ENCODE measurements around the gene MYLK.

Gene MYLK

DNA sequence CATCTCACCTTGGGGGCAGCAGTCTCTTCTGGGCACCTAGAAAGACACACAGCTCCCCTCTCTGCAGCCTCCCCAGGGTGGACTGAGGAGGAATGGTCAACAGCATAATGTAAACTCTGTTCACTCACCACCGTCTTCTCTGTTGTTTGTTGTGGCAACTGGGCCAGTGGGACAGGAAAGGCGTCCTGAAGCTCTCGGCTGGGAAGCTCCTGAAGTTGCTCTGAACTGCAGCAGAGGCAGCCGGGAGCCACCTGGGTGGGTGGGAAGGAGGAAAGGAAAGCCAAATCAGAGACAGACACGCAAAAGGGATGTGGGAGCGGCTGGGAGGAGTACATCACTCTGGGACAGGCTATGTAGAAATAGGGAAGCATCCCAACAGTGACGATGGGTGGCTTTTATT, 52.7 kb downstream of the MYLK start:
- no peak for DNase-seq (ENCODE audit: low read depth in 2 of 2)

- DNase-seq (ENCODE audit: low read depth in 2 of 2): no peak
These were observed 62.2 kb downstream of the MYLK start for GRCh38 chr3:123821920-123822319.

DNA sequence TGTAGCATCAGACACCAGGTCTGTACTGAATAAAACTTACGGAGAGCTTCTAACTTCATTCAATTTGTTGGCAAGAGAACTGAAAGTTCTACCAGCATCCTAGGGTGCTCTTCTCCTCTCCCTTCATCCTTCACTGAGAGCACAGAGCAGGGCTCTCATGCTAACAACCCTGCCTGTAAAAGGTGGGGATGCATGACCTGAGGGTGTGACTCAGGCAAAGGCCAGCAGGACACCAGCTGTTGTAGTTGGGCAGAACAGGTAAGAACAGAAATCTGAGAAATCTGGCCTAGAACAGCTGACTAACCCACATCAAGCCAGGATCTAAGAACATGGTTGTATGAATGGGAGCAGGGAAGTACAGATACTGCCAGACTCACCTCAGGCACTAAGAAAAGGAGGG, 64.2 kb downstream of the MYLK start:
- DNase-seq (ENCODE audit: low read depth in 2 of 2): no peak

DNA sequence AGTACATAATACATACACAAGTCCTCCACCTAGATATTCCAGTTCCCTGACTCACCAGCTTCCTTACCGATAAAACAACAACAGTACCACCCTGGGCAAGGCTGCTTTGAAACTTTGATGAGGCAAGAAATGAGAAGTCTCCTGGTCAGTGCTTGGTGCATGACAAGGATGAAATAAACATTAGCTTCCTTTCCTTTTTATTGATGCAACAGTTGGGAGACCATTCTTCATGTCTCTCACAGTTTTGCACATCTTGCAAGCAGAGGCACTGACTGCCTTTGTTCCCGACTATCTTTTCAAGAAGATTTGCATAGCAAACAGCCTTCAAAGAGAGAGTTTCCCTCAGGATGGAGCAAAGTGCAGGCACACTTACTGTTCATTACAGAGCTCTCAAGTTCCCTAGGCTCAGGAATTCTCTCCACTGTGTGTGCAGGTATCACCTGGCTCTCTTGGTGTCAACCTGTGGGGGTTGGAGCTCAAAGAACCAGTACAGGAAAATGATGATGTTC, 65.2 kb downstream of the MYLK start:
- DNase-seq (ENCODE audit: low read depth in 2 of 2): no peak

DNA sequence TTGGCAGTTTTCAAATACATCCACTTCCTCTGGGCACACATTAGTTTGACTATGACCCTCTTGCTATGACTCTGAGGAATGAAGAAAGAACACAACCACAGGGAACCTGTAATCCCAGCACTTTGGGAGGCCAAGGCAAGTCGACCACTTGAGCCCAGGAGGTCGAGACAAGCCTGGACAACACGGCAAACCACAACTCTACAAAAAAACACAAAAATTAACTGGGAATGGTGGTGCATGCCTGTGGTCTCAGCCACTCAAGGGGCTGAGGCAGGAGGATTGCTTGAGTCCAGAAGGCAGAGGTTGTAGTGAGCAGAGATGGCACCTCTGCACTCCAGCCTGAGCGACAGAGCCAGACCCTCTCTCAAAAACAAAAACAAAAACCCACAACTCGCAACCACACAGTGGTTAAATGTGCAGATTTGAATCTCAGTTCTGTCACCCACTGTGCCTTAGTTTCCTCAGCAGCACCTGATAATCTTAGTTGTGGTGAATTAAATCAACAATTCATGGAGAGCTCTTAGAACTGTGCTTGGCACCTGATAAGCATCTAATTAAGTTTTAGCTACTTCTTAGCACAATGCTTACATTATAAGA, 65.7 kb downstream of the MYLK start:
- DNase-seq (ENCODE audit: low read depth in 2 of 2): no peak

GRCh38 chr3:123817413-123817812, 66.7 kb downstream of the MYLK start:
- no peak for DNase-seq (ENCODE audit: low read depth in 2 of 2)

- DNase-seq (ENCODE audit: low read depth in 2 of 2): no peak
These were observed 67.4 kb downstream of the MYLK start for GRCh38 chr3:123816673-123817207.

GRCh38 chr3:123815981-123816380, 68.2 kb downstream of the MYLK start:
- DNase-seq (ENCODE audit: low read depth in 2 of 2): no peak

- no peak for DNase-seq (ENCODE audit: low read depth in 2 of 2)
These were observed 70.3 kb downstream of the MYLK start for GRCh38 chr3:123813876-123814275.

- DNase-seq (ENCODE audit: low read depth in 2 of 2): no peak
These were observed 74.5 kb downstream of the MYLK start for GRCh38 chr3:123809597-123809996.

DNA sequence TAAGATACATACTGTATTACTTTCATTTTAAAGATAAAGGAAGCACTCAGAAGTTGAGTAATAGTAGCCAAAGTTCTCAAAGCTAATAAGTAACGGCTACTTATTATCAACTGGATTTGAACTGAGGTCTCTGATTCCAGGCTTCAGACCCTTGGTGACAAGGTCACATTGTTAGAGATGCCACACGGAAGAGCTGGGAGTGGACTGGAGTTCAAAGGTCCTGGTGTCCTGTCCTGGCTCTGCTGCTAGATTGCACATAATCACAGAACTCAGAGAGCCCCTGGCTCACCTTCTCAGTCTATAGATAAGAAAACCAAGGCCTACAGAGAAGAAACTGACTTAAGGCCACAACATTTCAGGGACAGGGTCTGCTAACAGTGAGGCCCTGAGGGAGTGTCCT, 75.3 kb downstream of the MYLK start:
- no peak for DNase-seq (ENCODE audit: low read depth in 2 of 2)

- DNase-seq (ENCODE audit: low read depth in 2 of 2): no peak
These were observed 76.3 kb downstream of the MYLK start for GRCh38 chr3:123807820-123808219.

DNA sequence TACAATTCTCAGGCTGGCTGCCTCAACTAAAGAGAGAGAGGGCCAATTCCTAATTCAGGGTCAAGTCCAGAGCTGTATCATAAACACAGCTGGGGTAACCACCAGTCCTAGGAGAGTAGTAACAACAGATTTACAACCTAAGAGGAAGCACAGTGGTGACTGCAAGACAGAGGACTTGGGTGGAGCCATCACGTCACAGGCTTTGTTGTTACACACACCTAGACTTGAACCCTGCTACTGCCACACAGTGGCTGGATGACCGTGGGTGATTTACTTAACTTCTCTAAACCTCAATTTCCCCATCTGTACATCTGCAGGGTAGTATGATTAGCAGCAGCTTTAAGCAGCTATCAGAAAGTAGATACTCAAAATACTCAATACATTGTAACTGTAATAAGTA, 78.6 kb downstream of the MYLK start:
- DNase-seq (ENCODE audit: low read depth in 2 of 2): no peak

DNA sequence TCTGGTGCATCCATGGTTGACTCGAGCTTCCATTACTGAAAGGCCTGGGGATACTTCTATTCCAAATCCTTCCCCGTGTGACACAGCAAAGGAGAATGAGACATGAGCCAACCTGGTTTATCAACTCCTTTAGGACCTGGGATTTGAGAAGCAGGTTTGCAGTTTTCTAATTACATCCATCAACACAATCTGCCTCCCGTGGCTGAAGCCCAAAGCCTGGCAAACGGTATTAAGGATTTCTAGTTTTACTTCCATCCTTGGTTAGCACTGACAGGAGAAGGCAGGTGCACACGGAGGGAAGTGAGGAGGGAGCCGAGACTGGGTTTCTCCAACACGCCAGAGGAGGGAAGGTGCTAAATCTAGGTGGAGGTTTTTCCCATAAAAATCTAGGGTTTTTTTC, 79.0 kb downstream of the MYLK start:
- DNase-seq (ENCODE audit: low read depth in 2 of 2): no peak

DNA sequence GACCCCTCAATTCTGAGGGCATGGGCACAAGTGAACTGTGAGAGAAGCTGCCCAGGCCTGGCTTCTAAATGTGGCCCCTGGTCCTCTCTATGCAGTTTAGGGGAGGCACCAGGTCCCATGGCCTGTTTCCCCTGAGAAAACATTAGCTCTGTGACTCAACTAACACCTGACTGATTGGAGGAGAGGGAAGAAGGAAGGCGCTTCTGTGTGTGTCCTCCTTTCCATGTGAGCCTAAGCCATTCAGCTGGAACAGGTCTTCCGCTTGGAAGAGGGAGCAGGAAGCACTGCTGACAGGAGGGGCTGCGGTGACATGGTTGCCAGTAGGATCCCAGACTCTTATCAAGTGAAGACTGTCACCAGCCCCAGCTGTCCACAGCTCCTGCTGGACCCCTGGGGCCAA, 79.5 kb downstream of the MYLK start:
- no peak for DNase-seq (ENCODE audit: low read depth in 2 of 2)

- DNase-seq (ENCODE audit: low read depth in 2 of 2): no peak
These were observed 80.6 kb downstream of the MYLK start for GRCh38 chr3:123803521-123803920.

DNA sequence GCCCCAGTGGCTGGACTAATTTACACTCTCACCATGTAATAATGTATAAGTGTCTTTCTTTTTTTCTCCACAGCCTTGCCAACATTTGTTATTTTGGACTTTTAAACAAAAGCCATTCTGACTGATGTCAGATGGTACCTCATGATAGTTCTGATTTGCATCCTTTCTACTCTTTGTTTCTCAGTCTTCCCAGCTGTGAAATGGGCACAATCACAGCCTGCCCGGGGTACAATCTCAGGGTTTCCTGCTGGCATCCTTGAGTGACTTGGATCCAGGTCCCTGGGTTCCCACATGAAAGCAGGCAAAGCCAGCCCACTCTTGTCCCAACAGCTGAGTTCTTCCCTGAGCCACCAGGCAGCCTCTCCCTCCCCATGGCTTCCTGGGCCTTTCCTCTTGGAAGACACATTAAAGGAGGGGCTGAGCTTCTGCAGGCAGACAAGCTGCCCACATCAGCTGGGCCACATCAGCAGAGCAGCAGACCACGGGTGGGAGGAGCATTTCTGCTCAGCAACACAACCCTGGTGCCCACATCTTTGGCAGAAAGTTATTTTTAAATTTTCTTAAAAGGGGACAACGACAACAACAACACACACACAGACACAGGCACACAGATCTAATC, 82.0 kb downstream of the MYLK start:
- no peak for DNase-seq (ENCODE audit: low read depth in 2 of 2)

GRCh38 chr3:123801474-123801873, 82.7 kb downstream of the MYLK start:
- DNase-seq (ENCODE audit: low read depth in 2 of 2): no peak

DNA sequence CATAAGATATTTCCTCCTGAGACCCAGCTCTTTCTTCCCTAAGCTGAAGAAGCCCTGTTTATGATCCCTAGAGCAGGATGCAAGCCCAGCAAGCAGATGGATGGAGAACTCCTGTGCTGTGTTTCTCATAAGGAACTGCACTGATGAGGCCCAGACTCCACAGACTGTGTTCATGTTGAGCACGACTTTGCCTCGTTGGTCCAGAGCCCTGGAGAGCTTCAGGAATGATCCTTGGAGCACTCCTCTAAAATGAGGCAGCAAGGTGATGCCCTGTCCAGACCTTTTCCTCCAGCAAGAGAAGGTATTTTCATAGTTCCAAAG, 83.8 kb downstream of the MYLK start:
- no peak for DNase-seq (ENCODE audit: low read depth in 2 of 2)

DNA sequence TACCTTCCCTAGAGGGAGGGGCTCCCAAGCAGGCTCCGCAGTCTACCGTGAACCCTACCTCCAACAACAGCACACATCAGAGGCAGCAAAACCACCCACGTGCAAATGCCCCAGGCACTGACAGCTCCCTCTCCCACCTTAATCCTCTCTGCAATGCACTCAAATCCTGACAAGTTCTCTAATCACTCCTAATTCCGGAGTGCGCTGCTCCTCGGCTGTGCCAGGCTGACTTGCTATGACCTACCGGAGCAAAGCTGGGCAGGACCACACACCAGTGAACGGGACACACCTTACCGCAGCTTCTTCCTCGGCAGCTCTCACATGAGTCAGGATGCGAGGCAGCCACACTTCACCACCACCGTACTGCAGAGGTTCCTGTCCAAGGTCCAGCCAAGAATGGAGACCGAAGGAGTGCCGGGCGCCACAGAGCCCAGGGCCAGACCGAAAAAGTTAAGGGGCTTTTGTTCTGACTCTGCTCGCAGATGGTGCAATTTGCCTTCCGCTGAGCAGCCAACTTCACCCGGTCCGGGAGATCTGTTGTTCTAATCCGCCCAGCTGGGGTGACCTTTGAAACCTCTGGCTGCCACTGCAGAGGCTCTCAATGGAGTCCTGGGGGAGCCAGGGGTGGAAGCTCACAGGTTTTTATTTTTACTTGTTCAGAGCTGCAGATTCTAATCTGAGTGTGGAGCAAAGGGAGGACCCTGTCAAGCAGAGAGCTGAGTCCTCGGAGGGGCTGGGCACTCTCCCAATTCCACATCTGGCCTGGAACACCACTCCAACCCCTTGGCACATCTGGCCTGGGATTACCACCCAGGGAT, 84.4 kb downstream of the MYLK start:
- no peak for DNase-seq (ENCODE audit: low read depth in 2 of 2)

DNA sequence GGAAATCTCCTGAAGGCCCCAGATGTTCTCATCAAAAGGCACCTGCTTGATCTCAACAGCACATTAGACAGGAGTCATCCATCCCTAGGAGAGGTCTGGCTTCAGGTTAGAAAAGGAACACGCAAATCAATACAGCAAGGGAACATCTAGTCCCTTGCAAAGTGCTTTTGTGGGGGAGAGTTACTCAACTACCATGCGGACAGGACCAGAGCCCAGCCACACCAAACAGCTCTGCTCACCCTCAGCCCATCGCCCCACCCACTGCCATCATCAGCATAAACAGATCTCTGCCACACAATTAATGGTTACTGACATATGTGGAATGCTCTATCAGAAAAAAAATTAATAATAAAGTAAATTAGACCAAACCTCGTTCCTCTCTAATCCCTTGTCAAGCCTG, 85.6 kb downstream of the MYLK start:
- DNase-seq (ENCODE audit: low read depth in 2 of 2): no peak

GRCh38 chr3:123795471-123796251, 88.5 kb downstream of the MYLK start:
- no peak for DNase-seq (ENCODE audit: low read depth in 2 of 2)
